22Rv1 (cell line): Measurements from ENCODE around the gene LTB4R.

ENCODE experiments used
- H3K27ac ChIP-seq: fragments of 450-650 bp; 2 replicates; pipeline ENCODE4 v1.5.1; 2017
- CTCF ChIP-seq: fragments of 450-650 bp; IDR thresholded peaks from 2 replicates; pipeline ENCODE4 v1.5.1; 2017; ENCODE audit warnings: mild to moderate bottlenecking
- ZFX ChIP-seq: fragments of 450-650 bp; IDR thresholded peaks from 2 replicates; pipeline ENCODE4 v1.6.1; 2017; ENCODE audit warnings: antibody characterized with exemption, borderline replicate concordance

LTB4R gene

DNA sequence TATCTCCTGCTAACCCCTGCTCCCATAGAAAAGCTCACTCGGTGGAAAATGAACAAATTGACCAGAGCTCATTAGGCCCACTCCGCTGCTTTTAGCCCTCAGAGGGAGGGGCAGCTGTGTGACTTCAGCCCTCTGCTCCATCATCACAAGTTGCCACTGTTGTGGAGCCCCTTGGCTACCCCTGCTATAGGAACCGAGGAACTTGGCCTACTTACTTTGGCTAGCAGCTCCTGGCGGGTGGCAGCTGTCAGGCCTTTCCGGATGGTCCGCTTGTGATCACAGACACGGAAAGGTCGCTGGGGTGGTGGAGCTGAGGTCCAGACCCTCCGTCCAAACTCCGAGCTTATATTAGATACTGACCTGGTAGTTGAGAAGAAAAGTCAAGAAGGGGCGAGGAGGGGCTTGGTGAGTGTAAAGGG lies 4.1 kb upstream of the LTB4R start:
- TF ChIP-seq ZFX (no peak), CTCF (no peak)
- no peak overlapping the region for H3K27ac ChIP-seq

DNA sequence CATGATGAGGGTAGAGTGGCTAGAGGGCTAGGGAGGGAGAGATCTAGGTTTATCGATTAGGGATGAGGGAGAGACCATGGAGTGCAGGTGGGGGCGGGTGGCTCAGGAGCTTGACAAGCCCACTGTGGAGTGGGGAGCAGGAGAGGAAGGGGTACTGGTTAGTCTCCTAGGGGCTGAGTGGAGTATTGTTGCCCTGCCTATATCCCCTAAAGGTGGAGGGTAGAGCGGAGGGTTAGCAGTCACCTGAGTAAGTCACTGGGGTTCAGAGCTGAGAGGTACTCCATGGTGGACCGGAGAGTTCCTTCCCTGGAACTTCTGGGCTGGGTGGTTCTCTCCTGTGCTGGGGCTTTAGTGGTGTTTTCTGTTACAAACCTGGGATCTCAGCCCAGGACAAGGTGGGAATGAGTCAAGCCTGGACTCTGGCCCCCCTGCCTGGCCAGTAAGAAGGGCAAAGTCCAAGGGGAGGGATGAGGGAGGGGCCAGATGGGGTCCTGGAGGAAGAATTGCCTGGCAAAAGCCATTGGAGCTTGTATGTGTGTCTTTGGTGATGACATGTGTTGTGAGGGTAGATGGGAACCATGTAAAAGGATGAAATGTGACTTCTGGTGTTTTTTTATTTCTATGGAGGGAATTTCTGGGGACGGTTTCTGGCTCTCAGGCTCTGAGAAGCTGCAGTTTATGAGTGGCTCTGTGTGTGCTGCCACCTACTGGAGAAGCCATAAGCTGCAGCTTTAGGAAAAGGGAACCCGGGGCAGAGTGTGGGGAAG lies 3.5 kb upstream of the LTB4R start, which contains the start of gene CIDEB:
TSS of gene CIDEB (minus strand) at position 403 of the 767 bp plus-strand sequence. CDS start at position 284, 119 bp downstream.
- H3K27ac ChIP-seq, result peak within 1 kb of the TSS; percentile 17; the same call in 1 of the 2 replicates
- peak; percentile 98 for TF ChIP-seq CTCF
- TF ChIP-seq ZFX, result no peak

- peak; percentile 80 for TF ChIP-seq CTCF
- no peak for TF ChIP-seq ZFX
- peak overlapping the region; percentile 17; the same call in 1 of the 2 replicates for H3K27ac ChIP-seq
Observed at GRCh38 chr14:24308342-24309124, 2.8 kb upstream of the LTB4R start.

GRCh38 chr14:24309538-24310264 lies 1.6 kb upstream of the LTB4R start, which contains the start of gene LTB4R2:
Gene LTB4R2 (plus strand): TSS chr14:24310140. CDS start chr14:24310665, 525 bp downstream.
- H3K27ac ChIP-seq, result peak within 1 kb of the TSS; percentile 82
- TF ChIP-seq CTCF (no peak), ZFX (no peak)

GRCh38 chr14:24310265-24310645 lies 1.0 kb upstream of the LTB4R start:
- peak overlapping the region; percentile 82 for H3K27ac ChIP-seq

More at GRCh38 chr14:24310265-24310645, 1.0 kb upstream of the LTB4R start:
- TF ChIP-seq CTCF (no peak), ZFX (no peak)
